Upper lobe of left lung (tissue), 4 donors: ENCODE measurements around the gene GNAI1.

Experiments used
- CTCF ChIP-seq, 6 experiments: fragments of 450-650 bp in 4 of 6; fragments of 200-600 bp in 2 of 6; sonication (generic) in 2 of 6; IDR thresholded peaks; one replicate each; pipeline ENCODE4 v1.5.1; 2016 to 2019; ENCODE audit warnings: antibody characterized with exemption in 6 of 6
- EP300 ChIP-seq, 4 donors: sonication (generic); formaldehyde crosslinking; IDR thresholded peaks; one replicate each; pipeline ENCODE4 v1.5.1; 2017; ENCODE audit warnings: antibody characterized with exemption in 4 of 4, control low read depth in 2 of 4
- POLR2A ChIP-seq, 4 donors: fragments of 450-650 bp; IDR thresholded peaks; one replicate each; pipeline ENCODE4 v1.5.1; 2016 to 2017; ENCODE audit warnings: antibody characterized with exemption in 4 of 4, mild to moderate bottlenecking in 2 of 4
- POLR2AphosphoS5 ChIP-seq, 2 donors: sonication (generic); formaldehyde crosslinking; IDR thresholded peaks; one replicate each; pipeline ENCODE4 v1.5.1; 2017; ENCODE audit warnings: antibody characterized with exemption in 2 of 2

- TF ChIP-seq POLR2A (IDR thresholded peaks at IDR 0.05) (no peak), CTCF (IDR thresholded peaks at IDR 0.05) (no peak), POLR2AphosphoS5 (IDR thresholded peaks at IDR 0.05) (no peak), EP300 (IDR thresholded peaks at IDR 0.05) (no peak)
Observed at GRCh38 chr7:80207501-80207900, 72.9 kb downstream of the GNAI1 start.
